ENCODE data around the gene CDKN2C.
"Not testable (repeated sequence)": the region's sequence is repeated elsewhere in the genome, so short reads cannot be mapped to it uniquely, and the experiment has no call there.

The CDKN2C gene

GRCh38 chr1:50969611-50970508, at the start of gene CDKN2C:
TSS of gene CDKN2C (plus strand) at chr1:50970245. CDS start at chr1:50970369, 124 bp downstream.
- Histone ChIP-seq H3K27ac (ENCODE audit: low read depth, low read length) (peak within 1 kb of the TSS; percentile 84), H3K9ac (ENCODE audit: low read length in 5 of 5) (peak within 1 kb of the TSS; percentile 59 to 98 (median 79)), H3K4me3 (ENCODE audit: low read depth in 1 of 5, low read length in 5 of 5) (peak within 1 kb of the TSS; percentile 77 to 99 (median 98)), H3K4me1 (ENCODE audit: control insufficient read depth in 5 of 5, insufficient read depth in 5 of 5, low read length in 5 of 5) (peaks cover 0 to 48% (median 28%) of the 10 kb centered on the region in 5 donors), H3K27me3 (ENCODE audit: control insufficient read depth in 5 of 5, insufficient read depth in 4 of 5, low read length in 5 of 5) (no peaks in the 10 kb centered on the region), H3K36me3 (ENCODE audit: control insufficient read depth in 5 of 5, insufficient read depth in 5 of 5, low read length in 5 of 5) (peaks cover 0 to 3% (median 0%) of the 10 kb centered on the region in 5 donors), H3K9me3 (ENCODE audit: control insufficient read depth in 5 of 5, low read length in 5 of 5) (no peaks in the 10 kb centered on the region)

GRCh38 chr1:50920409-50920808, 49.6 kb upstream of the CDKN2C start:
- H3K27ac ChIP-seq (ENCODE audit: low read depth, low read length), result no peak overlapping the region
- no peak overlapping the region for H3K9ac ChIP-seq (ENCODE audit: low read length in 5 of 5)
- H3K9me3 ChIP-seq (ENCODE audit: control insufficient read depth in 5 of 5, low read length in 5 of 5), result peaks cover 0 to 7% (median 3%) of the 10 kb centered on the region in 5 donors
- no peaks in the 10 kb centered on the region for H3K27me3 ChIP-seq (ENCODE audit: control insufficient read depth in 5 of 5, insufficient read depth in 4 of 5, low read length in 5 of 5)
- no peaks in the 10 kb centered on the region for H3K4me1 ChIP-seq (ENCODE audit: control insufficient read depth in 5 of 5, insufficient read depth in 5 of 5, low read length in 5 of 5)
- no peaks in the 10 kb centered on the region for H3K36me3 ChIP-seq (ENCODE audit: control insufficient read depth in 5 of 5, insufficient read depth in 5 of 5, low read length in 5 of 5)
- no peak overlapping the region for H3K4me3 ChIP-seq (ENCODE audit: low read depth in 1 of 5, low read length in 5 of 5)

- H3K9me3 ChIP-seq (ENCODE audit: control insufficient read depth in 5 of 5, low read length in 5 of 5), result peaks cover 0 to 7% (median 3%) of the 10 kb centered on the region in 5 donors
- H3K9ac ChIP-seq (ENCODE audit: low read length in 5 of 5), result no peak overlapping the region
- H3K4me1 ChIP-seq (ENCODE audit: control insufficient read depth in 5 of 5, insufficient read depth in 5 of 5, low read length in 5 of 5), result no peaks in the 10 kb centered on the region
Observed at GRCh38 chr1:50921029-50921428, 49.0 kb upstream of the CDKN2C start.

GRCh38 chr1:50923564-50923963, 46.5 kb upstream of the CDKN2C start:
- no peak overlapping the region for H3K9ac ChIP-seq (ENCODE audit: low read length in 5 of 5)
- H3K27ac ChIP-seq (ENCODE audit: low read depth, low read length), result no peak overlapping the region
- H3K36me3 ChIP-seq (ENCODE audit: control insufficient read depth in 5 of 5, insufficient read depth in 5 of 5, low read length in 5 of 5), result no peaks in the 10 kb centered on the region
- no peak overlapping the region for H3K4me3 ChIP-seq (ENCODE audit: low read depth in 1 of 5, low read length in 5 of 5)
- H3K9me3 ChIP-seq (ENCODE audit: control insufficient read depth in 5 of 5, low read length in 5 of 5), result peaks cover 0 to 7% (median 3%) of the 10 kb centered on the region in 5 donors
- no peaks in the 10 kb centered on the region for H3K27me3 ChIP-seq (ENCODE audit: control insufficient read depth in 5 of 5, insufficient read depth in 4 of 5, low read length in 5 of 5)
- H3K4me1 ChIP-seq (ENCODE audit: control insufficient read depth in 5 of 5, insufficient read depth in 5 of 5, low read length in 5 of 5), result no peaks in the 10 kb centered on the region

More at GRCh38 chr1:50921029-50921428, 49.0 kb upstream of the CDKN2C start:
- Histone ChIP-seq H3K4me3 (ENCODE audit: low read depth in 1 of 5, low read length in 5 of 5) (no peak overlapping the region), H3K36me3 (ENCODE audit: control insufficient read depth in 5 of 5, insufficient read depth in 5 of 5, low read length in 5 of 5) (no peaks in the 10 kb centered on the region), H3K27me3 (ENCODE audit: control insufficient read depth in 5 of 5, insufficient read depth in 4 of 5, low read length in 5 of 5) (no peaks in the 10 kb centered on the region), H3K27ac (ENCODE audit: low read depth, low read length) (no peak overlapping the region)

- peaks cover 0 to 7% (median 0%) of the 10 kb centered on the region in 5 donors for H3K4me1 ChIP-seq (ENCODE audit: control insufficient read depth in 5 of 5, insufficient read depth in 5 of 5, low read length in 5 of 5)
- no peak overlapping the region for H3K4me3 ChIP-seq (ENCODE audit: low read depth in 1 of 5, low read length in 5 of 5)
- no peak overlapping the region for H3K9ac ChIP-seq (ENCODE audit: low read length in 5 of 5)
- no peaks in the 10 kb centered on the region for H3K9me3 ChIP-seq (ENCODE audit: control insufficient read depth in 5 of 5, low read length in 5 of 5)
- H3K36me3 ChIP-seq (ENCODE audit: control insufficient read depth in 5 of 5, insufficient read depth in 5 of 5, low read length in 5 of 5), result no peaks in the 10 kb centered on the region
- no peak overlapping the region for H3K27ac ChIP-seq (ENCODE audit: low read depth, low read length)
- no peaks in the 10 kb centered on the region for H3K27me3 ChIP-seq (ENCODE audit: control insufficient read depth in 5 of 5, insufficient read depth in 4 of 5, low read length in 5 of 5)
Observed at GRCh38 chr1:50929376-50929958, 40.6 kb upstream of the CDKN2C start.

- Histone ChIP-seq H3K4me1 (ENCODE audit: control insufficient read depth in 5 of 5, insufficient read depth in 5 of 5, low read length in 5 of 5) (peaks cover 0 to 7% (median 0%) of the 10 kb centered on the region in 5 donors), H3K9ac (ENCODE audit: low read length in 5 of 5) (no peak overlapping the region), H3K9me3 (ENCODE audit: control insufficient read depth in 5 of 5, low read length in 5 of 5) (no peaks in the 10 kb centered on the region), H3K27ac (ENCODE audit: low read depth, low read length) (no peak overlapping the region), H3K36me3 (ENCODE audit: control insufficient read depth in 5 of 5, insufficient read depth in 5 of 5, low read length in 5 of 5) (no peaks in the 10 kb centered on the region), H3K27me3 (ENCODE audit: control insufficient read depth in 5 of 5, insufficient read depth in 4 of 5, low read length in 5 of 5) (no peaks in the 10 kb centered on the region), H3K4me3 (ENCODE audit: low read depth in 1 of 5, low read length in 5 of 5) (no peak overlapping the region)
Observed at GRCh38 chr1:50930193-50930592, 39.9 kb upstream of the CDKN2C start.

GRCh38 chr1:50930965-50931737, 38.9 kb upstream of the CDKN2C start:
- no peak overlapping the region for H3K4me3 ChIP-seq (ENCODE audit: low read depth in 1 of 5, low read length in 5 of 5)
- no peaks in the 10 kb centered on the region for H3K36me3 ChIP-seq (ENCODE audit: control insufficient read depth in 5 of 5, insufficient read depth in 5 of 5, low read length in 5 of 5)
- peaks cover 0 to 7% (median 4%) of the 10 kb centered on the region in 5 donors for H3K4me1 ChIP-seq (ENCODE audit: control insufficient read depth in 5 of 5, insufficient read depth in 5 of 5, low read length in 5 of 5)
- H3K9ac ChIP-seq (ENCODE audit: low read length in 5 of 5), result no peak overlapping the region
- H3K9me3 ChIP-seq (ENCODE audit: control insufficient read depth in 5 of 5, low read length in 5 of 5), result no peaks in the 10 kb centered on the region
- no peak overlapping the region for H3K27ac ChIP-seq (ENCODE audit: low read depth, low read length)
- no peaks in the 10 kb centered on the region for H3K27me3 ChIP-seq (ENCODE audit: control insufficient read depth in 5 of 5, insufficient read depth in 4 of 5, low read length in 5 of 5)

- not testable (repeated sequence) for H3K27ac ChIP-seq (ENCODE audit: low read depth, low read length); H3K36me3 ChIP-seq (ENCODE audit: control insufficient read depth in 5 of 5, insufficient read depth in 5 of 5, low read length in 5 of 5); H3K9me3 ChIP-seq (ENCODE audit: control insufficient read depth in 5 of 5, low read length in 5 of 5); H3K4me3 ChIP-seq (ENCODE audit: low read depth in 1 of 5, low read length in 5 of 5); H3K27me3 ChIP-seq (ENCODE audit: control insufficient read depth in 5 of 5, insufficient read depth in 4 of 5, low read length in 5 of 5); H3K9ac ChIP-seq (ENCODE audit: low read length in 5 of 5)
- H3K4me1 ChIP-seq (ENCODE audit: control insufficient read depth in 5 of 5, insufficient read depth in 5 of 5, low read length in 5 of 5), result peaks cover 0 to 10% (median 9%) of the 10 kb centered on the region in 5 donors
Observed at GRCh38 chr1:50932043-50932442, 38.0 kb upstream of the CDKN2C start.

- H3K4me3 ChIP-seq (ENCODE audit: low read depth in 1 of 5, low read length in 5 of 5); H3K9ac ChIP-seq (ENCODE audit: low read length in 5 of 5); H3K9me3 ChIP-seq (ENCODE audit: control insufficient read depth in 5 of 5, low read length in 5 of 5); H3K27ac ChIP-seq (ENCODE audit: low read depth, low read length); H3K27me3 ChIP-seq (ENCODE audit: control insufficient read depth in 5 of 5, insufficient read depth in 4 of 5, low read length in 5 of 5); H3K36me3 ChIP-seq (ENCODE audit: control insufficient read depth in 5 of 5, insufficient read depth in 5 of 5, low read length in 5 of 5): not testable (repeated sequence)
- peaks cover 0 to 12% (median 9%) of the 10 kb centered on the region in 5 donors for H3K4me1 ChIP-seq (ENCODE audit: control insufficient read depth in 5 of 5, insufficient read depth in 5 of 5, low read length in 5 of 5)
Observed at GRCh38 chr1:50933770-50934169, 36.3 kb upstream of the CDKN2C start.
